Fibroblast of skin of back (primary cell): ENCODE data around the gene CACNA1B.

ENCODE experiments used
- DNase-seq: peaks from one replicate; pipeline ENCODE4 v3.0.0-alpha.2; 2013

CACNA1B gene

GRCh38 chr9:138040446-138041430, 163.2 kb downstream of the CACNA1B start:
- no peak for DNase-seq

- DNase-seq = no peak
Observed at GRCh38 chr9:138042146-138042545, 164.6 kb downstream of the CACNA1B start.

- no peak for DNase-seq
Observed at GRCh38 chr9:138042640-138043039, 165.1 kb downstream of the CACNA1B start.

GRCh38 chr9:138043061-138043410, 165.5 kb downstream of the CACNA1B start:
- no peak for DNase-seq

GRCh38 chr9:138043411-138044345, 166.1 kb downstream of the CACNA1B start:
- DNase-seq = no peak

- DNase-seq = no peak
Observed at GRCh38 chr9:138044485-138045383, 167.2 kb downstream of the CACNA1B start.

- no peak for DNase-seq
Observed at GRCh38 chr9:138045541-138046490, 168.2 kb downstream of the CACNA1B start.

GRCh38 chr9:138046641-138047301, 169.2 kb downstream of the CACNA1B start:
- no peak for DNase-seq

- DNase-seq = no peak
Observed at GRCh38 chr9:138047469-138048040, 170.0 kb downstream of the CACNA1B start.

- DNase-seq = no peak
Observed at GRCh38 chr9:138048184-138048583, 170.6 kb downstream of the CACNA1B start.

GRCh38 chr9:138049085-138049778, 171.7 kb downstream of the CACNA1B start:
- DNase-seq = no peak

- DNase-seq = no peak
Observed at GRCh38 chr9:138049779-138050471, 172.3 kb downstream of the CACNA1B start.

GRCh38 chr9:138050472-138051330, 173.1 kb downstream of the CACNA1B start:
- DNase-seq = no peak

GRCh38 chr9:138051586-138052321, 174.2 kb downstream of the CACNA1B start:
- DNase-seq = no peak

GRCh38 chr9:138052322-138052615, 174.7 kb downstream of the CACNA1B start:
- DNase-seq = no peak

GRCh38 chr9:138052635-138053320, 175.2 kb downstream of the CACNA1B start:
- no peak for DNase-seq
